DOHH2 (cell line): Measurements from ENCODE around the gene SMYD5.

Experiments
- H3F3A ChIP-seq: fragments of 200-600 bp; sonication (generic), shearing (Covaris generic); 2 replicates; pipeline ENCODE4 v1.6.0; 2016; ENCODE audit warnings: antibody characterized with exemption, mild to moderate bottlenecking; ENCODE audit not compliant: control insufficient read depth, insufficient read depth
- H3K27ac ChIP-seq: fragments of 200-600 bp; sonication (generic); 2 replicates; pipeline ENCODE4 v1.5.1; 2014; ENCODE audit warnings: low read depth, mild to moderate bottlenecking, low read length, moderate library complexity
- H3K27me3 ChIP-seq: fragments of 200-600 bp; sonication (generic); 2 replicates; pipeline ENCODE4 v1.6.1; 2014; ENCODE audit warnings: mild to moderate bottlenecking, low read length, mixed read lengths; ENCODE audit not compliant: control insufficient read depth
- H3K36me3 ChIP-seq: fragments of 200-600 bp; sonication (generic); 2 replicates; pipeline ENCODE4 v1.6.1; 2014; ENCODE audit warnings: mild to moderate bottlenecking, low read length, moderate library complexity, mixed read lengths; ENCODE audit not compliant: control insufficient read depth
- H3K4me1 ChIP-seq: fragments of 200-600 bp; sonication (generic); 2 replicates; pipeline ENCODE4 v1.6.1; 2014; ENCODE audit warnings: mild to moderate bottlenecking, low read length, mixed read lengths; ENCODE audit not compliant: control insufficient read depth
- H3K4me2 ChIP-seq: fragments of 200-600 bp; sonication (generic); 2 replicates; pipeline ENCODE4 v1.6.0; 2014; ENCODE audit warnings: mild to moderate bottlenecking, low read length, moderate library complexity
- H3K4me3 ChIP-seq: fragments of 200-600 bp; sonication (generic); 2 replicates; pipeline ENCODE4 v1.5.1; 2014; ENCODE audit warnings: mild to moderate bottlenecking, low read length, mixed read lengths
- H3K79me2 ChIP-seq: fragments of 200-600 bp; sonication (generic); 2 replicates; pipeline ENCODE4 v1.6.1; 2014; ENCODE audit warnings: mild to moderate bottlenecking, low read length, mixed read lengths; ENCODE audit not compliant: control insufficient read depth
- H3K9me2 ChIP-seq: fragments of 200-600 bp; sonication (generic); replicated peaks from 2 replicates; pipeline ENCODE4 v1.6.1; 2014; ENCODE audit warnings: mild to moderate bottlenecking, low read length, mixed read lengths; ENCODE audit not compliant: control insufficient read depth
- H3K9me3 ChIP-seq: fragments of 200-600 bp; sonication (generic); 2 replicates; pipeline ENCODE4 v1.6.1; 2014; ENCODE audit warnings: antibody characterized with exemption, low read length, mixed read lengths; ENCODE audit not compliant: control insufficient read depth, insufficient read depth
- H4K20me1 ChIP-seq: fragments of 200-600 bp; sonication (generic); 2 replicates; pipeline ENCODE4 v1.6.0; 2014; ENCODE audit warnings: low read depth, mild to moderate bottlenecking, antibody characterized with exemption, low read length, moderate library complexity; ENCODE audit not compliant: control insufficient read depth, insufficient read depth
- CTCF ChIP-seq: fragments of 200-600 bp; sonication (generic); IDR thresholded peaks from one replicate; pipeline ENCODE4 v1.5.1; 2014; ENCODE audit warnings: antibody characterized with exemption, mild to moderate bottlenecking, low read depth, low read length; ENCODE audit not compliant: poor library complexity, severe bottlenecking
- EZH2phosphoT487 ChIP-seq: fragments of 200-600 bp; sonication (generic); IDR thresholded peaks from 2 replicates; pipeline ENCODE4 v1.6.1; 2017; ENCODE audit warnings: borderline replicate concordance, mild to moderate bottlenecking, antibody characterized with exemption, low read length, moderate library complexity, mixed read lengths

SMYD5 gene

DNA sequence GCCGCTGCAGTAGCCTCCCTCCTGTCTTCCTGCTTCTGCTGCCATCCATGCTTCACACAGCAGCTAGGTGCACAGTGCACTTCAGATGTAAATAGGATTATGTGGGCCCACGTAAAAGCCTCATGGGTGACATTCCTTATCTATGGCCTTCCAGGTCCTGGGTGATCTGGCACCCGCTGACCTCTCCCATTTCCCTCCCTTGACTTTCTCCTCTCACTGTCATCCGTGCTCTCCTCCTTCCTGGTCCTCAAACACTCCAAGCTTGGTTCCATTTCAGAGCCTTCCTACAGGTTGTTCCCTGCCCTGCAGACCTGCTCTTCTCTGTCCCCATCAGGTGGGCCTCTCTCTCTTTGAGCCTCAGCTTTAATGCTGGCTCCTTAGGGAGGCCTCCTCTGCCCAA is 4.0 kb upstream of the SMYD5 start:
- Histone ChIP-seq H3K36me3 (no peaks in the 10 kb centered on the region), H3F3A (peaks cover 3% of the 10 kb centered on the region; the same call in 1 of the 2 replicates), H3K27me3 (no peaks in the 10 kb centered on the region), H3K9me2 (no peaks in the 10 kb centered on the region), H3K4me1 (peaks cover 24% of the 10 kb centered on the region), H3K9me3 (no peaks in the 10 kb centered on the region), H4K20me1 (no peaks in the 10 kb centered on the region), H3K79me2 (peaks cover 9% of the 10 kb centered on the region), H3K4me3 (no peak overlapping the region), H3K4me2 (no peak overlapping the region), H3K27ac (no peak overlapping the region)
- TF ChIP-seq EZH2phosphoT487 (no peak), CTCF (no peak)

DNA sequence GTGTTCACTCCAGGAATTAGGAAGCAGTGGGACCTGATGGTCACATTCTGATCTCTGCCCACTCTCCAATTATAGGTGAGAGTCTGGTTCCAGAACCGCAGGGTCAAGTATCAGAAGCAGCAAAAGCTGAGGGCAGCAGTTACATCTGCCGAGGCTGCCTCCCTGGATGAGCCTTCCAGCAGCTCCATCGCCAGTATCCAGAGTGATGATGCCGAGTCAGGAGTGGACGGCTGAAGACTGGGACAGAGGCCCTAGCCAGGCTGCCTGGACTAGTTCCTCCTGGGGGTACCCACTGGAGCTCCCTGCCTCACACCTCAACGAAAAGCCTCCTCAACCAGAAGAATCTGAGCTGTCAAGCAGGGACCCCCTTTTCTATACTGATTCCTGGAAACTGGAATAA is 3.3 kb upstream of the SMYD5 start:
- TF ChIP-seq CTCF (no peak), EZH2phosphoT487 (no peak)
- H3K79me2 ChIP-seq: peaks cover 16% of the 10 kb centered on the region
- no peak overlapping the region for H3K4me2 ChIP-seq
- no peaks in the 10 kb centered on the region for H3K27me3 ChIP-seq
- H3K36me3 ChIP-seq: no peaks in the 10 kb centered on the region
- H3F3A ChIP-seq: peaks cover 3% of the 10 kb centered on the region; the same call in 1 of the 2 replicates
- no peaks in the 10 kb centered on the region for H3K9me3 ChIP-seq
- H3K4me3 ChIP-seq: no peak overlapping the region
- H3K9me2 ChIP-seq: no peaks in the 10 kb centered on the region
- H3K4me1 ChIP-seq: peaks cover 31% of the 10 kb centered on the region
- H3K27ac ChIP-seq: no peak overlapping the region
- no peaks in the 10 kb centered on the region for H4K20me1 ChIP-seq

GRCh38 chr2:73212098-73212447 is 2.0 kb upstream of the SMYD5 start:
- peaks cover 29% of the 10 kb centered on the region for H3K79me2 ChIP-seq
- no peak overlapping the region for H3K27ac ChIP-seq
- H3K36me3 ChIP-seq: no peaks in the 10 kb centered on the region
- no peak for TF ChIP-seq CTCF
- TF ChIP-seq EZH2phosphoT487: no peak
- H3K4me3 ChIP-seq: no peak overlapping the region
- H4K20me1 ChIP-seq: no peaks in the 10 kb centered on the region
- no peak overlapping the region for H3K4me2 ChIP-seq
- no peaks in the 10 kb centered on the region for H3K27me3 ChIP-seq
- peaks cover 3% of the 10 kb centered on the region; the same call in 1 of the 2 replicates for H3F3A ChIP-seq
- no peaks in the 10 kb centered on the region for H3K9me3 ChIP-seq
- peaks cover 32% of the 10 kb centered on the region for H3K4me1 ChIP-seq
- no peaks in the 10 kb centered on the region for H3K9me2 ChIP-seq
